Endothelial cell of umbilical vein (primary cell): ENCODE data around the gene GBP4. TPM values are rescaled to one million over a fixed set of nuclear protein-coding genes. Genes with fewer than 3 reads are reported as not detected.

ENCODE experiments used
- BruUV-seq: library from RNA; stranded (reverse); fragments of 400-500 nt; replicated peaks from 2 replicates; lab custom pipeline; 2021; lab: Mats Ljungman, UMichigan
- CTCF ChIA-PET: fragments of 300-600, 350-600 bp; sonication (Branson Sonifier 250); formaldehyde crosslinking; loops from one replicate; lab custom pipeline; 2021; ENCODE audit warnings: antibody characterized with exemption, inconsistent platforms; lab: Charles Lee
- POLR2A ChIA-PET: fragments of 300-600, 350-600 bp; sonication (Branson Sonifier 250); formaldehyde crosslinking; loops from one replicate; lab custom pipeline; 2021; ENCODE audit warnings: antibody characterized with exemption, inconsistent platforms; lab: Charles Lee
- DNase-seq: peaks from one replicate; pipeline ENCODE4 v3.0.0-alpha.2; 2011; ENCODE audit warnings: low read depth, low spot score
- FAIRE-seq: peaks from 2 replicates; lab custom pipeline; 2011; peaks lifted over from hg19 to GRCh38; lab: Jason Lieb, UNC
- H2AFZ ChIP-seq: 2 replicates; pipeline ENCODE4 v1.6.0; 2012; ENCODE audit warnings: low read depth, low read length, control low read depth, inconsistent platforms
- H3K27ac ChIP-seq: 2 replicates; pipeline ENCODE4 v1.5.1; 2011; ENCODE audit warnings: low read depth, mild to moderate bottlenecking, control low read depth, low read length, moderate library complexity; ENCODE audit not compliant: insufficient read depth
- H3K27me3 ChIP-seq, 2 experiments: 2 replicates each; pipeline versions ENCODE4 v1.6.0 to v1.6.1; 2011; ENCODE audit warnings: low read length in 2 of 2, mixed read lengths in 1 of 2; ENCODE audit not compliant: control insufficient read depth in 2 of 2, insufficient read depth in 2 of 2
- H3K36me3 ChIP-seq, 2 experiments: 2 replicates in 1 of 2; 3 replicates in 1 of 2; pipeline ENCODE4 v1.5.1; 2011; ENCODE audit warnings: low read length in 2 of 2, mild to moderate bottlenecking in 1 of 2, moderate library complexity in 1 of 2; ENCODE audit not compliant: control insufficient read depth in 2 of 2, insufficient read depth in 2 of 2; ENCODE audit errors: extremely low read depth in 1 of 2
- H3K4me1 ChIP-seq: 3 replicates; pipeline ENCODE4 v1.5.1; 2011; ENCODE audit warnings: mild to moderate bottlenecking, low read length; ENCODE audit not compliant: control insufficient read depth, insufficient read depth; ENCODE audit errors: extremely low read depth
- H3K4me2 ChIP-seq: 2 replicates; pipeline ENCODE4 v1.6.1; 2011; ENCODE audit warnings: low read length, control low read depth, mixed read lengths; ENCODE audit not compliant: insufficient read depth
- H3K4me3 ChIP-seq, 3 experiments: fragments of 200-600 bp in 1 of 3; sonication (generic), shearing (Covaris generic) in 1 of 3; replicated peaks in 1 of 3; 2 replicates each; pipeline ENCODE4 v1.5.1; 2011 to 2016; ENCODE audit warnings: control low read depth in 3 of 3, low read length in 3 of 3, mild to moderate bottlenecking in 2 of 3, inconsistent platforms in 1 of 3, low read depth in 1 of 3, moderate library complexity in 1 of 3; ENCODE audit not compliant: insufficient read depth in 1 of 3
- H3K79me2 ChIP-seq: 2 replicates; pipeline ENCODE4 v1.6.0; 2012; ENCODE audit warnings: low read length, inconsistent platforms; ENCODE audit not compliant: control insufficient read depth, insufficient read depth
- H3K9ac ChIP-seq: replicated peaks from 2 replicates; pipeline ENCODE3; 2011; ENCODE audit warnings: low read length, control low read depth; ENCODE audit not compliant: insufficient read depth; ENCODE audit errors: extremely low read depth
- H3K9me1 ChIP-seq: replicated peaks from 3 replicates; pipeline ENCODE4 v1.6.0; 2011; ENCODE audit warnings: mild to moderate bottlenecking, low read length; ENCODE audit not compliant: control insufficient read depth, insufficient read depth; ENCODE audit errors: extremely low read depth
- H3K9me3 ChIP-seq: replicated peaks from 2 replicates; pipeline ENCODE4 v1.5.1; 2012; ENCODE audit warnings: low read length, inconsistent platforms; ENCODE audit not compliant: control insufficient read depth, insufficient read depth
- H4K20me1 ChIP-seq: replicated peaks from 2 replicates; pipeline ENCODE3; 2011; ENCODE audit warnings: mild to moderate bottlenecking, low read length; ENCODE audit not compliant: control insufficient read depth, insufficient read depth; ENCODE audit errors: extremely low read depth
- CTCF ChIP-seq, 2 donors: IDR thresholded peaks; 1 replicate in 1 of 2; 2 replicates in 1 of 2; pipeline ENCODE4 v1.5.1; 2011; ENCODE audit warnings: low read length in 2 of 2, mild to moderate bottlenecking in 2 of 2, moderate library complexity in 2 of 2, control low read depth in 1 of 2, inconsistent platforms in 1 of 2, low read depth in 1 of 2; ENCODE audit not compliant: insufficient read depth in 1 of 2; ENCODE audit errors: extremely low read depth in 1 of 2
- EZH2 ChIP-seq: IDR thresholded peaks from 2 replicates; pipeline ENCODE4 v1.6.1; 2012; ENCODE audit warnings: borderline replicate concordance, low read depth, mild to moderate bottlenecking, moderate library complexity, low read length, inconsistent platforms; ENCODE audit not compliant: severe bottlenecking
- FOS ChIP-seq: IDR thresholded peaks from 2 replicates; pipeline ENCODE4 v1.6.1; 2011; ENCODE audit warnings: mild to moderate bottlenecking, low read length, moderate library complexity, borderline replicate concordance; ENCODE audit not compliant: insufficient read depth
- GATA2 ChIP-seq: IDR thresholded peaks from 2 replicates; pipeline ENCODE4 v1.7.0; 2011; ENCODE audit warnings: low read depth, mild to moderate bottlenecking, moderate library complexity, mixed read lengths, low read length; ENCODE audit not compliant: insufficient read length, insufficient read depth
- JUN ChIP-seq: IDR thresholded peaks from 2 replicates; pipeline ENCODE4 v1.6.1; 2011; ENCODE audit warnings: borderline replicate concordance, low read depth; ENCODE audit not compliant: insufficient read length, insufficient read depth
- MAX ChIP-seq: IDR thresholded peaks from 2 replicates; pipeline ENCODE4 v1.6.1; 2011; ENCODE audit not compliant: insufficient read depth, insufficient read length
- MYC ChIP-seq: IDR thresholded peaks from one replicate; pipeline ENCODE4 v1.6.1; 2011; ENCODE audit warnings: mild to moderate bottlenecking, low read depth, low read length
- POLR2A ChIP-seq: IDR thresholded peaks from 2 replicates; pipeline ENCODE4 v1.6.1; 2012; ENCODE audit warnings: low read depth, mild to moderate bottlenecking, control low read depth, low read length
- POLR2AphosphoS5 ChIP-seq: IDR thresholded peaks from 2 replicates; pipeline ENCODE4 v1.6.1; 2012; ENCODE audit warnings: low read depth, mild to moderate bottlenecking, control low read depth, low read length, moderate library complexity; ENCODE audit not compliant: insufficient read depth
- dilution Hi-C: fragments of 300-500 bp; cut with MboI; formaldehyde crosslinking; loops from one replicate; pipeline ENCODE4 v1.15.0; 2019; ENCODE audit warnings: low sequenced_read_pairs; ENCODE audit not compliant: extremely low pct_ligation_motif_present
- intact Hi-C: fragments of 100-400 bp; cut with micrococcal nuclease; formaldehyde crosslinking; loops from one replicate; pipeline ENCODE4 v1.10.0; 2022
- polyA plus RNA-seq, 4 experiments: library from polyadenylated mRNA; depleted of rRNA in 3 of 4; stranded (reverse) in 3 of 4; unstranded in 1 of 4; fragments of >200 nt; gene quantifications; 2 replicates each; pipeline versions ENCODE4 v1.2.1 to v1.2.3, GENCODE V29; 2011 to 2012; ENCODE audit warnings: missing spikeins in 1 of 4
- total RNA-seq: library from RNA; stranded (reverse); gene quantifications from 2 replicates; pipeline ENCODE4 v1.2.3, GENCODE V29; 2021

Gene GBP4
- total and polyA plus RNA-seq, 2 donors (not counting 3 experiments of a cell fraction or from before 2014, with no cell fraction given) = 1.7 to 7.6 TPM

GRCh38 chr1:89143484-89143883 lies 55.3 kb downstream of the GBP4 start:
- no peak overlapping the region for H3K9ac ChIP-seq
- no peaks in the 10 kb centered on the region for H4K20me1 ChIP-seq
- intact Hi-C loops (no loop called here), dilution Hi-C loops (no loop called here)
- ChIA-PET POLR2A (no interaction called here), CTCF (no interaction called here)
- no TSS peak for BruUV-seq
- no peak overlapping the region for H3K4me2 ChIP-seq
- no peaks in the 10 kb centered on the region for H3K9me1 ChIP-seq
- no peak overlapping the region for H3K27ac ChIP-seq
- H3K79me2 ChIP-seq = no peaks in the 10 kb centered on the region
- no peaks in the 10 kb centered on the region for H3K36me3 ChIP-seq
- FAIRE-seq = no peak
- H3K27me3 ChIP-seq = peaks cover 0 to 2% of the 10 kb centered on the region in 2 experiments
- no peak for TF ChIP-seq MAX
- TF ChIP-seq EZH2 = no peak
- no peak for TF ChIP-seq FOS
- TF ChIP-seq POLR2A = no peak
- no peak for TF ChIP-seq MYC
- no peak for TF ChIP-seq GATA2
- TF ChIP-seq JUN = no peak
- TF ChIP-seq POLR2AphosphoS5 = no peak
- TF ChIP-seq CTCF (IDR thresholded peaks at IDR 0.05; ENCODE audit: extremely low read depth in 1 of 2, insufficient read depth in 1 of 2, low read depth in 1 of 2, low read length in 2 of 2) = no peak
- H3K4me3 ChIP-seq = no peak overlapping the region
- no peak overlapping the region for H2AFZ ChIP-seq
- H3K9me3 ChIP-seq = no peaks in the 10 kb centered on the region
- H3K4me1 ChIP-seq = no peaks in the 10 kb centered on the region
- no peak for DNase-seq
